Midbrain (tissue), 1 donor: ENCODE measurements around the gene OR4K15.
"Not testable (repeated sequence)": the region's sequence is repeated elsewhere in the genome, so short reads cannot be mapped to it uniquely, and the experiment has no call there.

Source experiments
- DNase-seq: peaks from one replicate; lab custom pipeline; 2025; lab: John Stamatoyannopoulos, UW

The OR4K15 gene, protein sequence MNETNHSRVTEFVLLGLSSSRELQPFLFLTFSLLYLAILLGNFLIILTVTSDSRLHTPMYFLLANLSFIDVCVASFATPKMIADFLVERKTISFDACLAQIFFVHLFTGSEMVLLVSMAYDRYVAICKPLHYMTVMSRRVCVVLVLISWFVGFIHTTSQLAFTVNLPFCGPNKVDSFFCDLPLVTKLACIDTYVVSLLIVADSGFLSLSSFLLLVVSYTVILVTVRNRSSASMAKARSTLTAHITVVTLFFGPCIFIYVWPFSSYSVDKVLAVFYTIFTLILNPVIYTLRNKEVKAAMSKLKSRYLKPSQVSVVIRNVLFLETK

DNA sequence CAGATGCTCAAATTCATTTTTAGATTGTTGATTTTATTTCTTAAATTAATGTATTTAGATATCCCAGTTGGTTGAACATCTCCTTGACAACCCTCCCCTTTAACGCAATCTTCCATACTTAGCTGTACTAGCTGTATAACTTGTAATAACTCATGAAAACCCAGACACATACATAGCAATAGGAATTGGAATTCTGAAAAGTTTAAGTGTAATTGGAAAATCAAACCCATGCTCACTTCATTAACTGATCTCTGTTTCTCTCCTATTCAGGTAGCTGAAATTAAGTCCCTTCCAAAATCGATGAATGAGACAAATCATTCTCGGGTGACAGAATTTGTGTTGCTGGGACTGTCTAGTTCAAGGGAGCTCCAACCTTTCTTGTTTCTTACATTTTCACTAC, at the start of gene OR4K15:
Gene OR4K15, plus strand, starts transcription at position 301 of the 400 bp plus-strand sequence. Its CDS starts 0 bp downstream, at position 301.
- DNase-seq, result no peak

DNA sequence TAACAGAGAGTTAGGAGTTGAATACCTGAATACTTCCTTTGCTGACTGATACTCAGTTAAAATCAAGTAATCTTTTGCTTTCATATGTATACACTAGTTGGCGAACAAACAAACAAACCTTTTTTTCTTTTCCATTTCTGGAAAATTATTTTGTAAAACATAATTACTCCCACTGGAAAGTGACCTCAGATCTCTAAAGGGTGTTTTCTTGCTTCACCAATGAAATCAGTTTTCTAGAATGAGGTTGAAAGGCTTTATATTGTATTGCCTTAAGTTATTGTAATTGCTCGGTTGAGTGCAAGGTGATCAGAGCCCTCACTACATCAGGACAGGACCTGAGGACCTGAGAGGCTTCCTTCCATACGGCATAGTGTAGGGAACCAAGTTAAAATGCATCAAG, 44.8 kb upstream of the OR4K15 start, which contains the start of gene OR4K1:
Gene OR4K1, plus strand, starts transcription at position 301 of the 400 bp plus-strand sequence. CDS start 4,750 bp downstream, outside the sequence.
- DNase-seq, result no peak

DNA sequence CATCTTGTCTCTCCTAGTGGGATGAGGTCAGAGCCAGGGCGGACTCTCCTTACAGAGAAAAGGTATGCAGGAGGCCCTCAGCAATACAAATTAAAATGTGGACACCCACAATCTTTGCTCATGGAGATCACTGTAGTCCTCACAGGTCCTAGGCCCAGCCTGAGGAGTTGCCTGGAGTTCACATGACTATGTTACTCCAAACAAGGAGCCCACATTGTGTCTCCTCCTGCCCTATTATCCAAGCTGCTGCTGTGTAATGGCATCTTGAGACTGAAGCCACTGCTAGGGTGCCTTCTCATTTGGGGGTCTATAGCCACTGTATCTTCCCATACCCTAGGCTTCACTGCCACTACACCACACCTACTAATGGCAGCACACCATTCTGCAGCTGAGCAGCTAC, 33.7 kb upstream of the OR4K15 start:
- no peak for DNase-seq

DNA sequence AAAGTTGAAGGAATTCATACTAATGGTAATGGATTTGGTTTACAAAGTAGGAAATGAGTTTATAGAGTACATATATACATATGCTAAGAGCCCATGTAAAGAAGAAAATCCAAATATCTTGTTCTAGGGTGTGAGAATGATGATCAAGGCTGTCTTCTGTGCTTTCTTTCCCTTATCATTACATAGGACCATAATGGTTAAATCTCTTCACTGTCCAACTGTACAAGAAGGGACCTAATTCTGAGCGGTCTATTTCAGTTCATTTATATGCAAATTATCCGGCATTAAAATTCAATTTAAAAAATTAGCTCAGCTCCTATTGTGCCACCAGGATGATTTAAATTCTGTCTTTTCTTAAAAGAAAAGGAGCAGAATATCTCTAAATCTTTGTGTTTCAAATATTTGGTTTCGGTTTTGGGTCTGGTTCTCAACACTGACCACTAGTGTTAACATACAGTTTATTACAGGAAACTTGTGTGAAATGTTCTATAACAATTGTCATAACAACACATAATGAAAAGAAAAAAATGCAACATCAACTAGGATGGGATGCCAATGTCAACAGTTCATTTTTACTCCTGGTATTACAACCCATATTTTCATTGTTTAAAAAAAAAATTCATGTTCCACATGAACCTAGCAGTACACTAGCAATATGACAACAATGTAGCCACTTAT, 27.8 kb upstream of the OR4K15 start:
- no peak for DNase-seq

DNA sequence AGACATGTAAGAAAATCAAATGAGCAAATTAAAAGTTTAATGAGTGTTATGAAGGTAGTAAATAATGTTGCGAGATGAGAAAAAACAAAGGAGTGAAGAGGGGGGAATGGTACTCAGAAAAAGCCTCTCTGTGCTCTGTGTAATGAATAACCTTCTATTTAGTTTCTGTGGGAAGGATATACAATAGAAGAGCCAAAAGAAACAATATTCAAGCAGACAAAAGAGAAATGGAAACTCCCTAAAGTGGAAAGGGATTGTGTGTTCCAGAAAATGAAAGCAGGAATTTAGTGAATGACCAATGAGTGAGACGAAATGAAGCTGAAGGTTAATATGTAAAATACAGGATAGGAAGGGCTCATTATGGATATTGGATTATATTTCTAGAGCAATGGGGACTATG, 26.2 kb upstream of the OR4K15 start:
- DNase-seq, result no peak

DNA sequence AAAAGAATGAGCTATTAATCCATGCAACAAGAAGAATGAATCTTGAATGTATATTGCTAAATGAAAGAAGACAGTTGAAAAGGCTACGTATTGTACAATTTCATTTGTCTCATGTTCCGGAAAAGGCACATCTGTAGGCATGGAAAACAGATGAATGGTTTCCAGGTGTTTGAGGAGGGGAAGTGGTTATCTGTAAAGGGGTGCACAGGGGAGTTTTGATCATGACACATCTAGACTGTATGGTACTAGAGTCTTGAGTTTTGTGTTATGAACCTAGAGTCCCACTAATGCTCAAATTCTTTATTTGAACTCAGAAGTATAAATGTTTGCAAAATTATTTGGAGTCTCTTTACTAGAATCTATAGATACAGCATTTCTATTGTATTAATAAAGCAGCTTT, 5.7 kb upstream of the OR4K15 start:
- DNase-seq, result not testable (repeated sequence)

DNA sequence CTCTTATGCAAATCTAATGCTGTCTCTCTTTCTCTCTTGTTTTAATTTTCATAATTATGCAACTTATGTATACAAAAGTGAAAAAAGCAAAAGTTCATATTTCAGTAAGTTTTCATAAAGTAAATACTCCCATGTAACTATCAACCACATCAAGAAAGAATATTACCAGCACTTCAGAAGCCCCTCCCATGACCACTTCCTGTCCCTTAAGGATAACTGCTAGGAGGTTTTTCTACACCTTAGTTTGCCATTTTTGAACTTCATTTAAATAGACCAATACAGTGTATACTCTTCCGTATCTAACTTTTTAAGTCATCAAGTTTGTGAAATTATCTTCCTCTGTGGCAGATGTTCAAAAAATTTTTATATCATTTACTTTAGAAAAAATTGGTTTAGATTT, 547 bp upstream of the OR4K15 start:
- DNase-seq, result no peak

DNA sequence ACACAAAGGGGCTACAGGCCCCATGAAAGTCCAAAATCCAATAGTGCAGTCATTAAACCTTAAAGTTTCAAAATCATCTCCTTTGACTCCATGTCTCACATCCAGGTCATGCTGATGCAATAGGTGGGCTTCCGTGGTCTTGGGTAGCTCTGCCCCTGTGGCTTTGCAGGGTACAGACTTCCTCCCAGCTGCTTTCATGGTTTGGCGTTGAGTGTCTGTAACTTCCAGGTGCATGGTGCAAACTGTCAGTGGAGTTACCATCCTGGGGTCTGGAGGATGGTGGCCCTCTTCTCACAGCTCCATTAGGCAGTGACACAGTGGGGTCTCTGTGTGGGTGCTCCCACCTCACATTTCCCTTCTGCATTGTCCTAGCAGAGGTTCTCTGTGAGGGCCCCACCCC, 18.0 kb downstream of the OR4K15 start:
- DNase-seq, result no peak

DNA sequence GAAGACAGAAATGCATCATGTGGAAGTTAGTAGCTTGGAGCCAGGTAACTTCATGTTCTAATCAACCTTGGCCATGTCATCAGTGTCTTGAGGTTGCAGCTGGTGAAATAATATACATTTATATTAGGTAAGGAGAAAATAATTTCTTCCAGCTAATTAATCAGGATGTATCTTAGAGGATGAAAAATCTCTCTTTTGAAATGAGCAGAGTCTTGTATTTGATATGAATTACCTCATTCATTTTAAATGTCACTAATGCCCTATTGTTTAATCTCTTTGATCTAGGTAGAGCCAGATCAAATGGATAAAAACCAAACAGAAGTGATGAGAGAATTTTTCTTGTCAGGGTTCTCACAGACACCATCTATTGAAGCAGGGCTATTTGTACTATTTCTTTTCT, 26.5 kb downstream of the OR4K15 start, which contains the start of gene OR4Q2:
Gene OR4Q2, plus strand, starts transcription at position 301 of the 400 bp plus-strand sequence.
- no peak for DNase-seq

DNA sequence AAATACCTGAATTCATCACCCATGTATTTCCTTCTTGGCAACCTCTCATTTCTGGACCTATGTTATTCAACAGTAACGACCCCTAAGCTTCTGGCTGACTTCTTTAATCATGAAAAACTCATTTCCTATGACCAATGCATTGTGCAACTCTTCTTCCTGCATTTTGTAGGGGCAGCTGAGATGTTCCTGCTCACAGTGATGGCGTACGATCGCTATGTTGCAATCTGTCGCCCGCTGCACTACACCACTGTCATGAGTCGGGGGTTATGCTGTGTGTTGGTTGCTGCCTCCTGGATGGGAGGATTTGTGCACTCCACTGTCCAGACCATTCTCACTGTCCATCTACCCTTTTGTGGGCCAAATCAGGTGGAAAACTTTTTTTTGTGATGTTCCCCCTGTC, 26.9 kb downstream of the OR4K15 start:
- DNase-seq, result no peak

DNA sequence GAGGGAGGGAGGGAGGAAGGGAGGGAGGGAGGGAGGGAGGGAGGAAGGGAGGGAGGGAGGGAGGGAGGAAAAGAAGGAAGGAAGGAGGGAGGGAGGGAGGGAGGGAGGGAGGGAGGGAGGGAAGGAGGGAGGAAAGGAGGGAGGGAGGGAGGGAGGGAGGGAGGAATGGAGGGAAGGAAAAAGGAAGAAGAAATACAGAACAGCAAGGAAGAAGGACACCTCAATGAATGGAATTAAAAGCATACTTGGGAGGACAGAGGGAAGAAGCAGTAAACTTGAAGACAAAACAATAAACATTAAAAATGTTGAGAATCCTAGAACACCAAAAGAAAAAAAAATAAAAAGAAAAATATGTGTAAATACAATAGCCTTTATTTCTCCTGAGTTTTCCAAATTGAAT, 32.8 kb downstream of the OR4K15 start:
- DNase-seq, result no peak

DNA sequence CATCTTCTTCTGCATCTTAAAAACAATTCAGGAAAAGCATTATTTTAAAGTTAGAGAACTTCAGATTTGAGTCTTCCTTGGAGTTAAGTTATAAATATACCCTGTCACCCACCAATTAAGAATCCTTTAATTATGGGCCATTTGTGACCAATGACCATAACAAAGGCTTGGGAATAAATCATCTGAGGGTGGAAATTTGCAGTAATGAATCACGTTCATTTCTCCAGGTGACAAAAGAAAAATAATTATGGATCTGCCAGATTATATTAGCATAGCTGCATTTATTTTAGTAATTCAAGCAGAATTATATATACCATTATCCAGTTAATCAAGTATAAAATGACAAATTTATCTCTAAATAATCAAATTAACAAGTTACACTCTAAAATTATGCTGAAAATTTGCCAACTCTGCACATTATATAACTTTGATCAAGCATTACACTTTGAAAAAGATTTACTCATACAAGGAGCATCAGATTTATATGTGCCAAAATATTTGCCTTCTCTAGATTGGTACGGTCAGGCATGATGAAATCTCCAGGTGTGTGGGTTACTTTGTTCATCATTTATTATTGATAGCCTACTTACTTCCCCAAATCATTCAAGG, 44.0 kb downstream of the OR4K15 start, which contains the start of gene OR4K14:
Gene OR4K14, minus strand, starts transcription at position 51 of the 609 bp plus-strand sequence. CDS start 4,114 bp downstream, outside the sequence.
- DNase-seq, result no peak
